Osteoblast (primary cell): ENCODE results near the gene CGRRF1. TPM values are rescaled to one million over a fixed set of nuclear protein-coding genes. Genes with fewer than 3 reads are reported as not detected.

ENCODE experiments used
- DNase-seq: peaks from one replicate; pipeline ENCODE4 v3.0.0; 2011; ENCODE audit warnings: low spot score, mixed read lengths; ENCODE audit not compliant: insufficient read length; ENCODE audit errors: missing footprints
- H2AFZ ChIP-seq: 2 replicates; pipeline ENCODE4 v1.6.0; 2011; ENCODE audit warnings: mild to moderate bottlenecking, low read length
- H3K27ac ChIP-seq: 2 replicates; pipeline ENCODE4 v1.5.1; 2011; ENCODE audit warnings: mild to moderate bottlenecking, low read depth, low read length, moderate library complexity
- H3K27me3 ChIP-seq: 2 replicates; pipeline ENCODE4 v1.6.0; 2012; ENCODE audit warnings: mild to moderate bottlenecking, control low read depth, inconsistent platforms, low read length, moderate library complexity; ENCODE audit not compliant: insufficient read depth
- H3K36me3 ChIP-seq: 2 replicates; pipeline ENCODE4 v1.5.1; 2011; ENCODE audit warnings: mild to moderate bottlenecking, low read length, control low read depth, moderate library complexity; ENCODE audit not compliant: insufficient read depth
- H3K4me1 ChIP-seq: 2 replicates; pipeline ENCODE4 v1.5.1; 2011; ENCODE audit warnings: mild to moderate bottlenecking, low read length, control low read depth, moderate library complexity; ENCODE audit not compliant: insufficient read depth
- H3K4me2 ChIP-seq: 2 replicates; pipeline ENCODE4 v1.6.0; 2011; ENCODE audit warnings: mild to moderate bottlenecking, low read length; ENCODE audit not compliant: insufficient read depth
- H3K4me3 ChIP-seq: fragments of 200-600 bp; sonication (generic); 3 replicates; pipeline ENCODE4 v1.5.1; 2012; ENCODE audit warnings: mild to moderate bottlenecking, low read length, inconsistent platforms; ENCODE audit not compliant: insufficient read depth
- H3K79me2 ChIP-seq: 2 replicates; pipeline ENCODE4 v1.6.0; 2012; ENCODE audit warnings: mild to moderate bottlenecking, low read length, control low read depth, inconsistent platforms; ENCODE audit not compliant: insufficient read depth
- H3K9me3 ChIP-seq: 2 replicates; pipeline ENCODE4 v1.5.1; 2011; ENCODE audit warnings: low read depth, low read length, control low read depth
- H4K20me1 ChIP-seq: 2 replicates; pipeline ENCODE4 v1.6.0; 2012; ENCODE audit warnings: mild to moderate bottlenecking, low read length, control low read depth; ENCODE audit not compliant: insufficient read depth
- total RNA-seq: library from RNA; depleted of rRNA; stranded (reverse); fragments of >200 nt; gene quantifications from 2 replicates; pipeline ENCODE4 v1.2.3, GENCODE V29; 2012
- TF ChIP-seq, protein P1 (sequence below): IDR thresholded peaks from 2 replicates; pipeline ENCODE4 v1.5.1; 2011; ENCODE audit warnings: mild to moderate bottlenecking, low read depth, low read length, moderate library complexity; ENCODE audit errors: extremely low read depth

The CGRRF1 gene
- total RNA-seq, 1 donor, result 17.4 TPM

DNA sequence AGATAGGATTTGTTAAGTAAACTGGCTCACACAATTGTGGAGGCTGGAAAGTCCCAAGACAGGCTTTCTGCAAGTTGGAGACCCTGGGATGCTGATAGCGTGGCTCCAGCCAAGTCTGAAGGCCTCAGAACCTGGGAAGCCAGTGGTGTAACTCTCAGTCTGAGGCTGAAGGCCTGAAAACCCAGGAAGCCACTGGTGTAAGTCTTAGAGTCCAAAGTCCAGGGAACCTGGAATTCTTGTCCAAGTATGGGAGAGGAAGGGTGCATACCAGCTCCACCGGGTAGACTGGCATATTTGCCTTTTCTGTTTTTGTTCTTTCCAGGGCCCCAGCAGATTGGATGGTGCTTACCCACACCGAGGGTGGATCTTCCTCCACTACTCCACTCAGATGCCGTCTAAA lies 39.0 kb upstream of the CGRRF1 start:
- peaks cover 2% of the 10 kb centered on the region for H4K20me1 ChIP-seq
- H3K79me2 ChIP-seq, result no peaks in the 10 kb centered on the region
- peaks cover 15% of the 10 kb centered on the region for H3K4me1 ChIP-seq
- no peak overlapping the region for H3K4me3 ChIP-seq
- DNase-seq, result no peak
- no peak overlapping the region for H3K27ac ChIP-seq
- H3K36me3 ChIP-seq, result peaks cover 12% of the 10 kb centered on the region
- no peak overlapping the region for H2AFZ ChIP-seq
- H3K27me3 ChIP-seq, result no peaks in the 10 kb centered on the region
- TF ChIP-seq, protein P1, sequence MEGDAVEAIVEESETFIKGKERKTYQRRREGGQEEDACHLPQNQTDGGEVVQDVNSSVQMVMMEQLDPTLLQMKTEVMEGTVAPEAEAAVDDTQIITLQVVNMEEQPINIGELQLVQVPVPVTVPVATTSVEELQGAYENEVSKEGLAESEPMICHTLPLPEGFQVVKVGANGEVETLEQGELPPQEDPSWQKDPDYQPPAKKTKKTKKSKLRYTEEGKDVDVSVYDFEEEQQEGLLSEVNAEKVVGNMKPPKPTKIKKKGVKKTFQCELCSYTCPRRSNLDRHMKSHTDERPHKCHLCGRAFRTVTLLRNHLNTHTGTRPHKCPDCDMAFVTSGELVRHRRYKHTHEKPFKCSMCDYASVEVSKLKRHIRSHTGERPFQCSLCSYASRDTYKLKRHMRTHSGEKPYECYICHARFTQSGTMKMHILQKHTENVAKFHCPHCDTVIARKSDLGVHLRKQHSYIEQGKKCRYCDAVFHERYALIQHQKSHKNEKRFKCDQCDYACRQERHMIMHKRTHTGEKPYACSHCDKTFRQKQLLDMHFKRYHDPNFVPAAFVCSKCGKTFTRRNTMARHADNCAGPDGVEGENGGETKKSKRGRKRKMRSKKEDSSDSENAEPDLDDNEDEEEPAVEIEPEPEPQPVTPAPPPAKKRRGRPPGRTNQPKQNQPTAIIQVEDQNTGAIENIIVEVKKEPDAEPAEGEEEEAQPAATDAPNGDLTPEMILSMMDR, result no peak
- H3K4me2 ChIP-seq, result no peak overlapping the region
- peaks cover 2% of the 10 kb centered on the region for H3K9me3 ChIP-seq

DNA sequence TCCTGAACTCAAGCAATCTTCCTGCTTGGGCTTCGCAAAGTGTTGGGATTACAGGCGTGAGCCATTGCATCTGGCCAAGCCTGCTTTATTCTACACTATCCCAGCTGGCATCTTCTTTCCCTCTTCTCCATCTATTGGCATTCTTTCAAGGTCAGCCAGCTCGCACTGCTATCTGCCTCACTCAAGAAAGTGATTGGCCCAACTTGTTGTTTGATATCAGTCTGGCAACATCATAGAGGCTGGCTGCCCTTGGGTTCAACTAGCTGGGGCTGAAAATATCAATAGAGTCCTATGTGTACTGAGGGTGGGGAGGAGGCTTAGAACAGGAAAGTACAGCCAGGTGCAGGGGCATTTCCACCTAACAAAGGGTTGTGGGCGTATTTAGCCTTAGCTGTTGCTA lies 38.1 kb upstream of the CGRRF1 start:
- no peak for DNase-seq
- H3K4me1 ChIP-seq, result peaks cover 15% of the 10 kb centered on the region
- H3K4me2 ChIP-seq, result no peak overlapping the region
- H3K4me3 ChIP-seq, result no peak overlapping the region
- H2AFZ ChIP-seq, result no peak overlapping the region
- peaks cover 2% of the 10 kb centered on the region for H3K9me3 ChIP-seq
- no peaks in the 10 kb centered on the region for H3K27me3 ChIP-seq
- TF ChIP-seq, protein P1, result no peak
- H4K20me1 ChIP-seq, result peaks cover 2% of the 10 kb centered on the region
- no peaks in the 10 kb centered on the region for H3K79me2 ChIP-seq
- no peak overlapping the region for H3K27ac ChIP-seq
- H3K36me3 ChIP-seq, result peaks cover 12% of the 10 kb centered on the region

DNA sequence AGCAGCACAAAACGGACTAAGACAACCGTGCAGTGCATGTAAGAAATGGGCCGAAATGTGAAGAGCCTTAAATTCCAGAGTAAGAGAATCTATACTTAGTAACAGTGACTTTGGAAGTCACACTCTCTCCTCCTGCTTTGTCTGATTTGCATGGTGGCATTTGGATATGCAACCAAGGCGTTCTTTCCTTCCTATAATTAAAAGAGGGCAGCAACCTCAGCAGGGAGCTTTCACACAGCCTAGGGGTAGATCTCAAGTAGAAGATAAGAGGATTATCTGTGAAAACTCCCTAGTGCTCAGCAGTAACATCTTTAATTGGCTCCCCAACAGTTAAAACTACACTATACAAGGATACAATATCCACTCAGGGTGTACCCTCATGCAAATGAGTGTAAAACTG lies 37.4 kb upstream of the CGRRF1 start:
- H4K20me1 ChIP-seq, result peaks cover 2% of the 10 kb centered on the region
- H3K4me3 ChIP-seq, result no peak overlapping the region
- H3K27ac ChIP-seq, result no peak overlapping the region
- TF ChIP-seq, protein P1, result no peak
- no peaks in the 10 kb centered on the region for H3K27me3 ChIP-seq
- DNase-seq, result no peak
- peaks cover 2% of the 10 kb centered on the region for H3K9me3 ChIP-seq
- no peak overlapping the region for H3K4me2 ChIP-seq
- H3K4me1 ChIP-seq, result peaks cover 15% of the 10 kb centered on the region
- peaks cover 12% of the 10 kb centered on the region for H3K36me3 ChIP-seq
- H3K79me2 ChIP-seq, result peaks cover under 1% of the 10 kb centered on the region
- H2AFZ ChIP-seq, result no peak overlapping the region

DNA sequence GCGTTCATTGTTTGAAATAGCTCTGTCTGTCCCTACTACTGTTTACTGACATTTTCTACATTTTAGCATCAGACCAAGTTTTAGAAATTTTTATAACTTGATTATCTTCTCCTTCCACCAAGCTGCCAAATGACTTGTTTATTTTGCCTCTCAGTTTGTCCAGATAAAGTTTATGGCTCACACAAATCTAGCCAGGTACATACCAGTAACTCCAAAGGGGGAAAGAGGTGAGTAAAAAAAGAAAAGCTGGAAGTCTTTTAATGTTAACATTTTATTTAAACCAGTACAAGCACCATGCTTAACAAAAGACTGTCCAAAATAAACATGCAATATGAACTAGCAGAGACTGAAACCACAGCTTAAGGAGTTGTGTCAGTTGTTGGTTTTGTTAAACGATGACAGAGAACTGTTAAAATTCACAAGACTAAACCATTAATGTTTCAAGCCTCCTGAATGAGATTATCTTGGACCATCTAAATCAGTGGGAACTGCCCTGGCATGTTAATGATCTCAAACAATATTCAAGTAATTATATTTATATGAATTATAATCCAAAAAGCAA lies 35.4 kb upstream of the CGRRF1 start:
- Histone ChIP-seq H4K20me1 (peaks cover 2% of the 10 kb centered on the region), H3K9me3 (no peaks in the 10 kb centered on the region), H3K4me1 (peaks cover 15% of the 10 kb centered on the region), H3K27ac (peak overlapping the region; percentile 31), H3K4me3 (no peak overlapping the region), H3K36me3 (peaks cover 28% of the 10 kb centered on the region), H2AFZ (no peak overlapping the region), H3K27me3 (no peaks in the 10 kb centered on the region), H3K79me2 (peaks cover 9% of the 10 kb centered on the region), H3K4me2 (no peak overlapping the region)
- TF ChIP-seq, protein P1, result no peak
- no peak for DNase-seq
